Transverse colon (tissue), 3 donors: ENCODE data around the gene MAGI1.

Experiments used
- EP300 ChIP-seq: sonication (generic); formaldehyde crosslinking; IDR thresholded peaks from one replicate; pipeline ENCODE4 v1.6.1; 2017; ENCODE audit warnings: antibody characterized with exemption, low read depth
- POLR2A ChIP-seq: fragments of 450-650 bp; IDR thresholded peaks from one replicate; pipeline ENCODE4 v1.6.1; 2016; ENCODE audit warnings: antibody characterized with exemption, mild to moderate bottlenecking, moderate library complexity
- TF ChIP-seq, protein P1 (sequence below), 5 experiments: fragments of 200-600 bp in 3 of 5; fragments of 450-650 bp in 2 of 5; sonication (generic) in 3 of 5; IDR thresholded peaks; 1 replicate in 2 of 5; 2 replicates in 3 of 5; pipeline ENCODE4 v1.5.1; 2016 to 2017; ENCODE audit warnings: antibody characterized with exemption in 5 of 5, inconsistent platforms in 3 of 5, mild to moderate bottlenecking in 2 of 5, moderate library complexity in 1 of 5

DNA sequence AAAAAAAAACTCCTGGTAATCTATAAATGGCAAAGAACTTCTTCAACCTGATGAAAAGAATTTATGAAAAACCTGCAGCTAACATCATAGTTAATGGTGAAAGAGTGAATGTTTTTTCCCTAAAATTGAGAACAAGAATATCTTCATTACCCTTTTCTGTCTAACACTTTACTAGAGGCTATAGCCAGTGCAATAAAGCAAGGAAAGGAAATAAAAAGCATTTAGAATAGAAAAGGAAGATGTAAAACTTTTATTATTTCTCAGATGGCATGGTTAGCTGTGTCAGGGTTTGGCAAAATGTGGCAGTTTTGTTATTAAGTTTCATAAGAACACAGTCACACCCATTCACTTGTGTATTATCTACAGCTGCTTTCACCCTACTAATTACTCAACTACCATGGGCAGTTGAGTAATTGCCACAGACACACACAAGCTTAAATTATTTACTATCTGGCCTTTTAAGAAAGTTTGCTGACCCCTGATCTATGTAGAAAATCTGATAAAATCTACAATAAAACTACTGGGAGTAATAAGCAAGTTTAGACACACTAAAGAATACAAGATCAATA, 465.1 kb downstream of the MAGI1 start:
- TF ChIP-seq, protein P1, sequence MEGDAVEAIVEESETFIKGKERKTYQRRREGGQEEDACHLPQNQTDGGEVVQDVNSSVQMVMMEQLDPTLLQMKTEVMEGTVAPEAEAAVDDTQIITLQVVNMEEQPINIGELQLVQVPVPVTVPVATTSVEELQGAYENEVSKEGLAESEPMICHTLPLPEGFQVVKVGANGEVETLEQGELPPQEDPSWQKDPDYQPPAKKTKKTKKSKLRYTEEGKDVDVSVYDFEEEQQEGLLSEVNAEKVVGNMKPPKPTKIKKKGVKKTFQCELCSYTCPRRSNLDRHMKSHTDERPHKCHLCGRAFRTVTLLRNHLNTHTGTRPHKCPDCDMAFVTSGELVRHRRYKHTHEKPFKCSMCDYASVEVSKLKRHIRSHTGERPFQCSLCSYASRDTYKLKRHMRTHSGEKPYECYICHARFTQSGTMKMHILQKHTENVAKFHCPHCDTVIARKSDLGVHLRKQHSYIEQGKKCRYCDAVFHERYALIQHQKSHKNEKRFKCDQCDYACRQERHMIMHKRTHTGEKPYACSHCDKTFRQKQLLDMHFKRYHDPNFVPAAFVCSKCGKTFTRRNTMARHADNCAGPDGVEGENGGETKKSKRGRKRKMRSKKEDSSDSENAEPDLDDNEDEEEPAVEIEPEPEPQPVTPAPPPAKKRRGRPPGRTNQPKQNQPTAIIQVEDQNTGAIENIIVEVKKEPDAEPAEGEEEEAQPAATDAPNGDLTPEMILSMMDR (IDR thresholded peaks at IDR 0.05): no peak
- TF ChIP-seq EP300 (no peak), POLR2A (no peak)
